Stimulated activated CD4-positive, alpha-beta T cell treated with anti-CD3 and anti-CD28 coated beads, Interleukin-2, amount 100 ng/mL, for 24 hours (primary cell): ENCODE data around the gene KLRC4.
"Not testable (repeated sequence)": the region's sequence is repeated elsewhere in the genome, so short reads cannot be mapped to it uniquely, and the experiment has no call there.

Source experiments
- DNase-seq, 2 donors: peaks; one replicate each; pipeline ENCODE4 v3.0.0-alpha.2; 2020

Gene KLRC4

DNA sequence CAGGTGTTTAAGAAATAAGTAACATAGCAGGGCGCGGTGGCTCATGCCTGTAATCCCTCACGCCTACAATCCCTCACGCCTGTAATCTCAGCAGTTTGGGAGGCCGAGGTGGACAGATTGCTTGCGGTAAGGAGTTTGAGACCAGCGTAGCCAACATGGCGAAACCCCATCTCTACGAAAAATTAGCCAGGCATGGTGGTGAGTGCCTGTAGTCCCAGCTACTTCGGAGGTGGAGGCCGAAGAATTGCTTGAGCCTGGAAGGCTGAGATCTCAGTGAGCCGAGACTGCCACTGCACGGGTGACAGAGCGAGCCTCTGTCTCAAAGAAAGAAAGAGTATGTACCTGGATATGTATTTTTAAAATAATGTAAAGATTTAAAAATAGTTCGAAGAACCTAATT, 13.4 kb downstream of the KLRC4 start:
- not testable (repeated sequence) for DNase-seq

DNA sequence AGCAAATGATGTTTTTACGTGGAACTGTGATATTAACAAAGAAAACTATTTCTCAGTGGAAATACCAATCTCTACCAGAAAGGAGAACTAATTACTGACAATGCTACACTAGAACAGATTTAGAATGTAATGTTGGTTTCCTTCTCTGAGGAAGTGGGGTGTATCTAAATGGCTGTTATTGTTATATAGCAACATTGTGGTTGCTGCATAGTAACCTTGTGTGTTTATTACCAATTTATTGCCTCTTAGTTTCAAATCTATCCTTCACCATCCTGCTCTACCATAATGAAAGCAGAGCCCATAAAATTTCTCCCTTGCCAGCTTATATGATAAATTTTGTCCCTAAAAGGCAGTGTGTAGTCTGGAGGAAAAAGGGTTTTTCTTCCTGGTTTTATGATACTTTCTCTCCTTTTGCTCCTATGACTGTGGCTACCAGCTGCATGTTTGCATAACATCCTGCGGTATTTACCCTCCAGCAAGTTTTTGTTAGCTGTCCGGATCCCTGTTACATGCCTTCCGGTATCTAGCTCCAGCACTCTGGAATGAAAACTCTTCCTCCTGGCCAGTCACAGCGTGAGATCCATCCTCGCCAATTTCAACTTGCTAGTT, 14.1 kb downstream of the KLRC4 start:
- DNase-seq = no peak

DNA sequence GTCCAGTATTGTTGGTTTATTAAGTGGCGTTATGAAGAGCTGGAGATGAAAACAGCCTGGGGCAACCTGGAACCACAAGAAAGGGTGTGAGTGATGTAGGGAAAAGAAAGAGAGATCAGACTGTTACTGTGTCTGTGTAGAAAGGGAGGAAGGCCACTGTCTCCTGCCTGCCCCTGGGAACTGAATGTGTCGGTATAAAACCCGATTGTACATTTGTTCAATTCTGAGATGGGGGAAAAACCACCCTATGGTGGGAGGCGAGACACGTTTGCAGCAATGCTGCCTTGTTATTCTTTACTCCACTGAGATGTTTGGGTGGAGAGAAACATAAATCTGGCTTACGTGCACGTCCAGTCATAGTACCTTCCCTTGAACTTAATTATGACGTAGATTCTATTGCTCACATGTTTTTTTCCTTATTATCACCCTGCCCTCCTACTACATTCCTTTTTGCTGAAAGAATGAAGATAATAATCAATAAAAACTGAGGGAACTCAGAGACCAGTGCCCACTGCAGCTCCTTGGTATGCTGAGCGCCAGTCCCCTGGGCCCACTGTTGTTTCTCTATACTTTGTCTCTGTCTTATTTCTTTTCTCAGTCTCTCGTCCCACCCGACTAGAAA, 14.9 kb downstream of the KLRC4 start:
- not testable (repeated sequence) for DNase-seq

DNA sequence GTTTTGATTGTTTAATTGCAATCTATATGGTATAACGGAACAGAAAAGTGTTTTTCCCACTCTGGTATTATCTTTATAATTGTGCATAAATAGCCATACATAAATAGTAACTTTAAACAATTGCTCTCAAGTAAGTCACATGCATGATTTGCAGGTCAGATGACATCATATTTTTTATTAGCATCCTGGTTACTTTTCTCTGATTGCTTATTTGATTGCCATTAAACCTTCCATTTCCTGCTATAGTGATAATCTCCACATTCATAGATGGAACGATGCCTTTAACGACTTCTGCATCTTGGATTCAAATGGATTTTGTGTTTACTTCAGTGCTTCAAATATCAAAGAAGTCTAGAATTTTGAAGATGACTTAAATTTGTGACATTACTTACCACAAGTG, 16.3 kb downstream of the KLRC4 start:
- no peak for DNase-seq

DNA sequence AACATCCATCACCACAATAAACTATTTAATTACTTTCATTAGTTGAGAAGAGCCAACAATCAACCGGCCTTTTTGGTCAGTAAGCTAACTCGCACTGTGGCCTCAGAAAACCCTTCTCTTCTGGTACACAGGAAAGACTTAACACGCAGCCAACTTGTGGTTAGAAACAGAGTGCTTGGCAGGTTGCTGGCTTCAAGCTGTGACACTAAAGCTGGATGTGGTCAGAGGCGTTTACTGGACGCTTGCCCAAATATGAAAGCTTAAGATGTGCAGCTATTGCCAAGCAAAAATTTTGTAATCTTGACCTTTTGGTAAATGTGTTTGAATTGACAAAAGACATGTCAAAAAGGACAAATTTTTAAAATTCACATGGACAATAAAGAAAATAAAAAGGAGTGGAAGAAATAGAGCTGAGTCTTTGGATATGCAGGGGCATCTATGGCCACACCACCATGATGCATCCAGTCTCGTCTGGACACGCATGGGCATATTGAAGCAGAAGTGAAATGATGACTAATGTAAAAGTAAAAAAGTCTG, 17.1 kb downstream of the KLRC4 start:
- DNase-seq = no peak

DNA sequence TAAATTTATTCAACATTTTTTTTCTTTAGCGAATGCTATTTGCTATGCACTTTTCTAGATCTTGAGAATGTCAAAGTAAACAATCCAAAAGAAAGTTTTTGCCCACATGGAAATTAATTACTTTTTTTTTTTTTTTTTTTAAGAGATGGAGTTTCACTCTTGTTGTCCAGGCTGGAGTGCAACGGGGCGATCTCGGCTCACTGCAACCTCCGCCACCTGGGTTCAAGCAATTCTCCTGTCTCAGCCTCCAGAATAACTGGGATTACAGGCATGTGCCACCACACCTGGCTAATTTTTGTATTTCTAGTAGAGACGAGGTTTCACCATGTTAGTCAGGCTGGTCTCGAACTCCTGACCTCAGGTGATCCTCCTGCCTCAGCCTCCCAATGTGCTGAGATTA, 18.6 kb downstream of the KLRC4 start:
- not testable (repeated sequence) for DNase-seq

DNA sequence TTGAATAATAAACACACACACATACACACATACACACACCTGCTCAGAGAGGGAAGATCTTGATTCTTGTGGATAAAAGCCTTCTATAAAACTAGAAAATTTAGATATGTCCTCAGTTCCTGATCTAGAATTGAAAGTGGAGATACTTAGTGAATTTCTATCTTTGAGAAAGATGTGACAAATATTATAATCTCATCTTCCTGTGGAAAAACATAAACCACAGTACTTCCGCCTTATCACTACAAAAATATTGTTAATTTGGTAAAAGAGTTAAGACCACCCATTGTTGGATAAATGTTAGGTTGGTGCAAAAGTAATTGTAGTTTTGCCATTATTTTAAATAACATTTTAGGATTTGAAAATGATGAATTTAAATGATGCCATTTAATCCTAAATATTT, 19.7 kb downstream of the KLRC4 start, which contains the start of gene KLRK1:
KLRK1 (minus strand) TSS at position 138 of the 400 bp plus-strand sequence. CDS start 1,231 bp downstream, outside the sequence.
- DNase-seq = no peak

DNA sequence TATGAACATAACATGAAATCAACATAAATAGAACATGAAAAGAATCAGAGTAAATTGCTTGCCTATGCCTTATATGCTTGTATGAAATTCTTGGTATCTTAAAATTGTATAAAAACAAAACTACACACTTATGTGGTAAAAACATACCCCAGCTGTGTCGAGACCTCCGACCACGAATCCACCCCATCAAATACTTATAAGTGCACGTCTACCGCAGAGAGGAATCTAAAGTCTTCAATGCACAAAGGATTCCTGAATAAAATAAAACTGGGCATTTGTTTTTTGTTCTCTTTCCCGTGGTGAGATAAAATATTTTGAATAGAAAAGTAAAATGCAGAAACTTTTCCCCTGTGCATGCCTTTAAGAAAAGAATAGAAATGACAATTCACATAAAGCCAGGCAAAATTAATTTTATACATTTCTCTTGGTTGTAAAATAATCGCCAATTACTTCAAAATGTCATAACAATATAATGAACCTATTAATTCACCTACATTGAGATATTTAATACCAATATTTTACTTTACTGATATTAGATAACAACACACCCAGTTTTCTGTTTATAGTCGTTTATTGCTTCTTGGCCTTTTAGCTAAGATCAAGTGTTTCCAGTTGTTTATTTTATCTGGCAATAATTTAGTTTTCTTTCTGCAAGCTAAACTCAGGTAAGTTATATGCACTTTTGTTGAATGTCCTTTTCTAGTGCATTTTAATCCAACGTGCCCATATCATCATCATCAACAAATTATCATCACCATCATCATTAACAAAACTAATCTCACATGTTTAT, 20.7 kb downstream of the KLRC4 start:
- no peak for DNase-seq

DNA sequence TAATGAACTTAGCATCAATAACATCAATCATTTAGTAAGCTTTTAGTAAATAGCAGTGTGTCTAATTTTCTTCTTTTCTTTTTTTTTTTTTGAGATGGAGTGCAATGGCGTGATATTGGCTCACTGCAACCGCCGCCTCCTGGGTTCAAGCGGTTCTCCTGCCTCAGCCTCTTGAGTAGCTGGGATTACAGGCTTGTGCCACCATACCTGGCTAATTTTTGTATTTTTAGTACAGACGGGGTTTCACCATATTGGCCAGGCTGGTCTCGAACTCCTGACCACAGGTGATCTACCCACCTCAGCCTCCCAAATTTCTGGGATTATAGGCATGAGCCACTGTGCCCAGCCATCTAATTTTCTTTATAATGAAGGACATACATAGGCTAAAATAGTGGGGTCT, 22.1 kb downstream of the KLRC4 start:
- not testable (repeated sequence) for DNase-seq

DNA sequence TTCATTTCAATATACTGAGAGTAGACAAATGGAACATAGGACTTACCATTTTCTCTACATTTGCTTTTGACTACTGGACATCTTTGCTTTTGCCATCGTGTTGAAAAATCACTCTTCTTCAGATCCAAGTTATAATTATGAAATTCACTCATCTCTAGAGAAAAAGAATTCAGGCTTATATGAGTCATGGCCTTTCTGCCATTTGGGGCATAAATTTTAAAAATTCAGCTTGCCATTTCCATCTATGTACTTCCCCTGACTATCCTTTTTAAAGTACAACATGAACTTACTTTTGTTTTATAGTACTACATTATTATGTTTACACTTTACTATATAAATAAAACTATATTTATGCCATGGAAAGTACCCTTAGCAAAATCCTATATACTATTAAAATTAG, 22.7 kb downstream of the KLRC4 start:
- DNase-seq = no peak

DNA sequence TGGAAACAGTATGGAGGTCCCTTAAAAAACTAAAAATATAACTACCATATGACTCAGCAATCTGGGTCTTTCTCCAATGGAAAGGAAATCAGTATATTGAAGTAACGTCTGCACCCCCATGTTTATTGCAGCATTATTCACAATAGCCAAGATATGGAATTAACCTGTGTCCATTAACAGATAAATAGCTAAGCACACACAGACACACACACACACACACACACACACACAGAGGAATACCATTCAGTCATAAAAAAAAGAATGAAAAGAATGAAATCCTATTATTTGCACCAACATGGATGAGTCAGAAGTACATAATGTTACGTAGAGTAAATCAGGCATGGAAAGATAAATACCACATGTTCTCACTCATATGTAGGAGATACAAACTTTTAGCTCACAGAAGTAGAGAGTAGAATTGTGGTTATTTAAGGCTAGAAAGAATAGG, 24.4 kb downstream of the KLRC4 start:
- DNase-seq = no peak

DNA sequence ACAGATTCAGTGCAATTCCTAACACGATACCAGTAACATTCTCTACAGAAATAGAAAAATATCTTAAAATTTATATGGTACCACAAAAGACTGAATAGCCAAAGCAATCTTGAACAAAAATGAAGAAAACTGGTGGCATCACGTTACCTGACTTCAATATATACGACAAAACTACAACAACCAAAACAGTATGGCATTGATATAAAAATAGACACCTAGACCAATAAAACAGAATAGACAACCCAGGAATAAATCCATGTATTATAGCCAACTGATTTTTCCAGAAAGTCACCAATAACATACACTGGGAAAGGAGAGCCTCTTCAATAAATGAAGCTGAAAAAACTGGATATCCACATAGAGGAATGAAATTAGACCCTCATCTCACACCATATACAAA, 25.4 kb downstream of the KLRC4 start:
- no peak for DNase-seq

DNA sequence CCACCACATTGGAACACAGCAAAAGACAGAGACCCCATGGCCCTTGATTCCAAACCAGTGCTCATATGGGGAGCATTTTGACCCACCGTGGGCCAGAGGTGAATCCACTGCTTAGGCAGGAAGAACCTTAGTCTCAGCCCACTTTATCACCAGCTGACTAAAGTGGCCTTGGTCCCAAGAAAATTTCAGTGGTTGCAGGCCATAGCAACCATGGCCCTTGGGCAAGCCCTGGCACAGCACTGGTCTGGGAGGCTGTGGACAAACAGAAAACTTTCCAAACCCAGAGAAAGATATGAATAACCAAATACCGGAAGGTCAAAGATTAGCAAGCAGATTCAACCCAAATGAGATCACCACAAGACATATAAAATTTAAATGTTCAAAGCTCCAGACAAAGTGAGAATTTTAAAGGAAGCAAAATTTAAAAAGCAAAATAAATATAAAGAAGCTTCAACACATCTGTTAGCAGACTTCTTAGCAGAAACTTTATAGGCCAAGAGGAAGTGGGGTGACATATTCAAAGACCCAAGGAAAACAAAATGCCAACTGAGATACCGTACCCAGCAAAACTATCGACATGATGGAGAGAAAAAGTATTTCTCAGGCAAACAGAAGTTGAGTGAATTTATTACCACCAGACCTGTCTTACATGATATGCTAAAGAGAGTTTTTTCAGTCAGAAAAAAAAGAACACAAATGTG, 27.5 kb downstream of the KLRC4 start:
- no peak for DNase-seq

DNA sequence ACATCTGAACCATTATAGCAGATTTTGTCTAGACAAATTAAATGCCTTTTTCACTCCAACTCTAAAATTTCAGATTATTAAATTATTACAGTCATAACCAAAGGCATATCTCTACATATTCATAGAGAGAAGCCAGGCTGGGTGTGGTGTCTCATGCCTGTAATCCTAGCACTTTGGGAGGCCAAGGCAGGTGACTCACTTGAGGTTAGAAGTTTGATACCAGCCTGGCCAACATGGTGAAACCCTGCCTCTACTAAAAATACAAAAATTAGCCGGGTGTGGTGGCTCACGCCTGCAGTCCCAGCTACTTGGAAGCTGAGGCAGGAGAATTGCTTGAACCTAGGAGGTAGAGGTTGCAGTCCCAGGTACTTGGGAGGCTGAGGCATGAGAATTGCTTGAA, 30.8 kb downstream of the KLRC4 start:
- not testable (repeated sequence) for DNase-seq

DNA sequence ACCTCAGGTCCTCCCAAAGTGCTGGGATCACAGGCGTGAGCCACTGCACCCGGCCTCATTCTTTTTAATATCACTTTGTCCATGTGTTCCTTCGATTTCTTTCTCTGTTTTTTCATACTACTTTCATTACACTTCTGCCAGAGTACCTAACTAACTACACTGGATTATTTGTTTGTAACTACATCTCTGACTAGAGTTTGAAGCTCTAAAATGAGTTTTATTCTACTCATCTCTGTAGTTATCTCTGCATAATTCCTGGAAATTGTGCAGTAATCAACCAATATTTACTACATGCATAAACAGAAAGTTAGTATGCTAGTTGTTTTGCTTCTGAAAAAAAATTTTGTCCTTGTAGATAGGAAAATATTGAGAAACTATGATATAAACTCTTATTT, 34.9 kb downstream of the KLRC4 start:
- DNase-seq = no peak

DNA sequence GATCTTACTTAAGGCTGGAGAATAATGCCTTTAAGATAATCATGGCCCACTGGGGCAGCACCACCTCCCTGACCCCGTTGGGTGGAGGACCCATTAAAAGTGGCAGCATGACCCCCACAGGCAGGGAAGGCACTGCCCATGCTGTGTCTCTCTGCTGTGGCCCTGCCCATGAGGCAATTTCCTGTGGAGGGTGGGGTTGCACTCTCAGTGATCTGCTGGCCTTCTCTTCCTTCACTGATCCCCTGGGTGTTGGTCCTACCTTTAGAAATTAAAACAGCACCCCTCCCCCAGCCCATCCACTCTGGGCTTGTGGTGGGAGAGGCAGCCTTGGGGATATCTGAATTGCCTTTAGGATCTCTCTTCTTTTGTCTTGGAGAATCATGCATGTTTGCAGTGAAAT, 37.0 kb downstream of the KLRC4 start:
- DNase-seq = no peak

DNA sequence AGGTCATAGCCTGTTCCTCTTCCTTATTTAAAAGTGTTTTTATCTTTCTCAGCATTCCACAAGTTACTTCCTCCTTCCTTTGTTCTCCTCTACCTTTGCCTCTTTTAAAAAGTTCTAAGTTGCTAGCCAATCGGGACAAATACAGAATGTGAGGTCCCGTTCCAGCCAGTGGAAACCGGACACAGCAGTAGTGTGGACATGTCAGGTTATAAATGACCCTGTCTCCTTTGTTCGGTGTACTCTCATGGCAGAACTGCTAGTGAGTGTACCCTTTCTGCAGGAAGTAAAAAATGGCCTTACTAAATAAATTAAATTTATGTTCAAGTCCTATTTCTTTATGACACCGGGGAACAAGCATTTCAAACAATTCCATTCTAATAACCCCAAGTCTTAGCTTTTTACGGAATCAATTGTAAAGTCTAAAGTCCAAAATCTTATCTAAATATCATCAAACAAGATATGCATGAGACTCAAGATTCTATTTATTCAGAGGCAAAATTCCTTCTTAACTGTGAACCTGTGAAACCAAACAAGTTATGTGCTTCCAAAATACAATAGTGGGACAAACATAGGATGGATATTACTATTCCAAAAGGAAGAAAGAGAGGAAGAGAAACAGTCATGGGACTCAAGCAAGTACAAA, 37.5 kb downstream of the KLRC4 start:
- DNase-seq = not testable (repeated sequence)

DNA sequence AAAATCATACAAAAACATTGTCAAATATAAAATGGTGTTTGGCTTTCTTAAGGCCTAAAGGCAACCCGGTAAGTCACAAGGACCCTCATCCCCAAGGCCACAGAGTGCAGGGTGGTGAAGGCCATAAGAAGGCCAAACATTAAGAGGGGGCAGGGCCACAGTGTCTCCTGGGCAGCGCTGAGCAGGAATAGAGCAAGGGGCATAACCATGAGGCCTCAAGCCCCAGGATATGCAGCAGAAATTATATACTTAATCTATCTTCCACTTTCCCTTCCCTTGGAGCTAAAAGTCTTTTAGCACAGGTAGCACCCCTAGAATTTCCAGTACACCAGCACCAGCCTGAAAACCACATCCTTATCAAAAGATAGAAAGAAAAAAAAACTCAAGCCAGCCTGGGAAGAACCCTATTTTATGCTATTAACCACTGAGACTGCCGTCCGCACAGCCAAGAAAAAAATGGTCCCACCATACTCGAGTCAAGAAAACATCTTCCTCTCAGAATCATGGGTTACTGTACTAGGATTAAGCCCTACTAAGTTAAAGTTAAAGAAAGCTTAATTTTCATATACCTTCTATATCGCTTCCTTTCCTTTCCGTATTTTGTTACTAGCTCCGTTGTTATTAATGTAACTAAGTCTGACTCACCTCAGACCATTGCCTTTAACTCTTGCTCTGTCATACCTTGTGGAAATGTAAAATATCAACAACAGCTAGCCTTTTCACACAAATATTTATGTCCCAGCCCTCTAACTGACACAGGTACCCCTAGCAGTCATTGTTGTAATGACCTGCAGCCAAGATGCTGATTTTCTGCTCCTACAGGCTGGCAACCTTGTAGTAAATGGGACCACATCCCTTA, 39.8 kb downstream of the KLRC4 start:
- no peak for DNase-seq

DNA sequence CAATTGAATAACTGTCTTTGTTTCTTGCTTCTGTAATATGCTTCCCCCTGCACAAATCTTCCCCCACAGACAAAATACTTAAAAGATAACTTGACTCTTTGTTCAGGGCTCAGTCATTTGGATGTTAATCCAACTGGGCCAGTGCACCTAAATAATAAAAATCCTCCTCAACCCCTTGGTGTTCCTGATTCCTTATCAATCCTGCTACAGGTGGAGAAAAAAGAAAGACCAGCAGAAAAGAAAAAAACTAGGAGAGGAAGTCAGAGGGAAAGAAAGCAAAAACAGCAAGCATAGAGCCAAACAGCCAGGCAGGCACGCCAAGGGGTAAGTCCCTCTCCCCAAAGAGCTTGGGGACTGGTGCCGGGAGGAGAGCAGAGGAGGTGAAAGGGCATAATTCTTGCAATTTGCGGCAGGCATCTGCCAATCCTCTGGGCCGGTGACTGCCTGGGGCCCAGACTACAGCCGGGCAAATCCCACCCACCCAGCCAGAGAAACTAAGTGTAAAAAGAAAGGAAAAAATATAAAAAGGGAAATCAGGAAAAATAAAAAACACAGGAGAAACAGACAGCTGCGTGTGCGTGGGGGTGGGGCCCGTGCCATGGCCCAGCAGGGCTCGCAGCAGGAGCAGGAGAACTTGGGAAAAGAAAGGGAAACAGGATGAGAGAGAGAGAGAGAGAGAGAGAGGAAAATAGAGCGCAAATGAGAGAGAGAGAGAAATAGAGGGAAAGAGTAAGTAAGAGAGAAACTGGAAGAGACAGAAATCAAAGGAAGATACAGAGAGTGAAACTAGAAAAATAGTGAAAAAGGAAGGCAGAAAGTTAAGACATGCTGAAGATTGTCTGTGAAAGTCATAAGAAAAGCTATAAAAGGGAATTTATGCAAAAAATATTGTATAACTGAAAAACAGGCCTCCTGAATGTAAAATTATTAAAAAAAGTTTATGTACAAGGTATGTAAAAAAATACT, 41.1 kb downstream of the KLRC4 start:
- DNase-seq = no peak

DNA sequence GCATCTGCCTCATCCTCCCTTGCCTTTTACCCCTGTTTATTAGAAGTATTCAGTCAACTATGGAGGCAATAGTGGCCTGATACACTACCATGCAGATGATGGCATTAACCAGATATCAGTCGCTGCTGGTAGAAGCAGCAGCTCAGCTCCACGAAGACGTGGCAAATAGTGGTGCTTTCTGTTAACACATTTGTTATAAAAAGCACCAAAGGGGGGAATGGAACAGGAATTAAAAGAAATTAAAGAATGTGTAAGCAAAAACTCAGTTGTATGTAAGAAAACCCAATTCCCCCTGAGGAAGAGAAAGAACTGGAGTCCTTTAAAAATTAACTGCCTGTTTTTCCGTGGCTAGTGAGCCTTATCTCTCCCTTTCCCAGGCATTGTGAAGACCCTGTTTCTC, 41.8 kb downstream of the KLRC4 start:
- DNase-seq = not testable (repeated sequence)
